Epithelial cell of umbilical artery (primary cell): ENCODE results near the gene APOF. TPM values are rescaled to one million over a fixed set of nuclear protein-coding genes. Genes with fewer than 3 reads are reported as not detected.

Source experiments
- total RNA-seq: library from RNA; depleted of rRNA; stranded (reverse); fragments of >200 nt; gene quantifications from 2 replicates; pipeline ENCODE4 v1.2.3, GENCODE V29; 2014

Gene APOF
- total RNA-seq, result not detected in 2 replicates

DNA sequence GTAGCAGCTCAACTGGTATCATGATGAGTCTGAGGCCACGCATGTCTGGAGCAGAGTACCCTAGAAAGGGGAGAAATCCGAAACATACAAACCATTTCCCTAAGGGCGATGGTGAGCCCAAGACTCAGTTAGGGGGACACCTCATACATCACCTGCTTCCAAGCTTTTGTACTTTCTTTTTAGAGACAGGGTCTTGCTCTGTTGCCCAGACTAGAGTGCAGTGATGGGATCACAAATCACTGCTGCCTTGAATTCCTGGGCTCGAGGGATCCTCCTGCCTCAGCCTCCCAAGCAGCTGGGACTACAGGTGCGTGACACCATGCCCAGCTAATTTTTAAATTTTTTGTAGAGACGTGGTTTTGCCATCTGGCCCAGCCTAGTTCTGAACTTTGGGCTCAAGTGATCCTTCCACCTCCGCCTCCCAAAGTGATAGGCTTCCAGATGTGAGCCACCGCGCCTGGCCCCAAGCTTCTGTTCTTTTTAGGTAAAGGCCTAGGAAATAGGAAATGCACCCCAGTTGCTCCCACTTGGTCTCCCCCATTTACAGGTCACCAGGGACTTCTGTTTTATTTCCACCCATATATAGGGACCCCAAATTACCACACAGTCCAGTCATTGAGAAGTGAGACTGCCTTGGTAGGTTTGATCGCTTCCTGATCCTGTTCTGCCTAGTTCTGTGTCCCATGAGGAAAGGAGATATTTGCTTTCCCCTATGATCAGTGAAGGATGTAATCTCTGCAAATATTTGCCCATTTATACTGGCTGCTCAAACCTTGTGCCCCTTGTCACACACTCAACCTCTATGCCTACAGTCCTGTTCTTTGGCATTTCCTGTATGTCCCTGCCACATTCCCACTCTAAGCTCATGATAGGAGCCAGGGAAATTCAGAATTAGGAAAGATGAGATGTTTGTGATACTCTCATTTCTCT is at the start of gene APOF:
Gene APOF (minus strand): TSS at position 728 of the 930 bp plus-strand sequence. CDS start 112 bp downstream, at position 616.

DNA sequence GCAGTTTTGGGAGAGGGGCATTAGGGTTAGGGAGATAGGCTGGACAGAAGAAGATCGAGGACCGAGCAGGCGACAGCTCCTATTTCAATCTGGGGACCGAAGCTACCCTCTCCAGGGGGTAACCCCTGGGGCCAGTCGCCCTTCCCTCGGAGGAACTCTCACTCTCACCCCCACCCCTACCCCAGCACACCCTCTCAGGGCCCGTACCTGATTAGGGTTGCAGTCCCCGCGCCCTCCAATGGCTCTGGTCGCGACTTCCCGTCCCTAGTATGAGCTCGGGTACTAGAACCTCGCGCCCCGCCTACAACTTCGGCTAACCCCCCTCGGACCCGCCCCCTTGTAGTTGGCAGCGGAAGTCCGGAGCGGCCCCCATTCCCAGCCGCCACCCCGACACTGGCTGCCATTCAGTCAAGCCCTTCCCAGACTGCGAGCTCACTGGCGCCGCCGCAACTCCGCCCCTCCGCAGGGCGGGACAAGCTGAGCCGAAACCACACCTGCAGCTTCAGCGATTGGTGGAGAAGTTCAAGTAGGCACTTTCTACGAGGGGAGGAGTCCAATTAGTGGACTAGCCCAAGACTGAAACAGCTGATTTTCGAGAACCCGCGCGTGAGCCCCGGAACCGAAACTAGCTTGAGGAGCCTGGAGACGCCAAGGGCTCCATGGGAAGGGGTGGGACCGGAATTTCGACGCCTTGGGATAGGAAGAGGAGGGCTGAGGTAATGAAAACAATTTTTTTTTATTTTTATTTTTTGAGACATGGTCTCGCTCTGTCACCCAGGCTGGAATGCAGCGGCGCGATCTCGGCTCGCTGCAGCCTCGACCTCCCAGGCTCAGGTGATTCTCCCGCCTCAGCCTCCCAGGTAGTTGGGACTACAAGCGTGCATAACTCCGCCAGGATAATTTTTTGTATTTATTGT is 2.5 kb downstream of the APOF start, which contains the start of gene STAT2:
Gene STAT2 (minus strand): TSS at position 257 of the 917 bp plus-strand sequence. CDS start 3,536 bp downstream, outside the sequence.

GRCh38 chr12:56338308-56339157 is 24.1 kb downstream of the APOF start, which contains the start of gene IL23A:
IL23A (plus strand) TSS chr12:56338884; CDS start chr12:56339045, 161 bp downstream.

GRCh38 chr12:56333679-56334489 is 28.8 kb downstream of the APOF start, which contains the start of gene PAN2:
PAN2 (minus strand) TSS chr12:56334000; CDS start chr12:56333094, 906 bp downstream.

GRCh38 chr12:56315622-56316473 is 46.8 kb downstream of the APOF start, which contains the start of gene CNPY2:
CNPY2 (minus strand) TSS chr12:56315988; CDS start chr12:56315217, 771 bp downstream.

Other genes starting within 250 kb of the APOF start
- 1,044 and 2,932 TPM in 2 replicates for gene RPL41, start 246.2 kb downstream of the APOF start, total RNA-seq
- 4.5 and 6.5 TPM in 2 replicates for gene ZC3H10, start 244.6 kb downstream of the APOF start, total RNA-seq
- 219 and 238 TPM in 2 replicates for gene ESYT1, start 234.6 kb downstream of the APOF start, total RNA-seq
- gene MYL6B, start 210.3 kb downstream of the APOF start, total RNA-seq, result 67.9 and 81.5 TPM in 2 replicates
- gene MYL6, start 204.5 kb downstream of the APOF start, total RNA-seq, result 3,195 and 3,406 TPM in 2 replicates
- 39.0 and 45.4 TPM in 2 replicates for gene SMARCC2, start 173.4 kb downstream of the APOF start, total RNA-seq
- gene RNF41, start 140.9 kb downstream of the APOF start, total RNA-seq, result 121 and 157 TPM in 2 replicates
- gene NABP2, start 138.5 kb downstream of the APOF start, total RNA-seq, result 28.3 and 31.5 TPM in 2 replicates
- not detected in 2 replicates for gene SLC39A5, start 132.8 kb downstream of the APOF start, total RNA-seq
- 9.3 and 13.0 TPM in 2 replicates for gene ANKRD52, start 104.5 kb downstream of the APOF start, total RNA-seq
- gene COQ10A, start 95.9 kb downstream of the APOF start, total RNA-seq, result 9.1 and 13.2 TPM in 2 replicates
- gene CS, start 62.5 kb downstream of the APOF start, total RNA-seq, result 122 and 135 TPM in 2 replicates
- 143 and 145 TPM in 2 replicates for gene CNPY2, start 46.9 kb downstream of the APOF start, total RNA-seq
- gene PAN2, start 28.9 kb downstream of the APOF start, total RNA-seq, result 4.9 and 14.9 TPM in 2 replicates
- 0.32 TPM in 1 of 2 replicates, not detected in the other for gene IL23A, start 24.0 kb downstream of the APOF start, total RNA-seq
- 83.2 and 175 TPM in 2 replicates for gene STAT2, start 2.8 kb downstream of the APOF start, total RNA-seq
- 10.7 and 17.3 TPM in 2 replicates for gene TIMELESS, start 86.6 kb upstream of the APOF start, total RNA-seq
- not detected in 2 replicates for gene MIP, start 91.8 kb upstream of the APOF start, total RNA-seq
- gene SPRYD4, start 105.7 kb upstream of the APOF start, total RNA-seq, result 1.3 and 2.1 TPM in 2 replicates
- not detected in 2 replicates for gene GLS2, start 125.3 kb upstream of the APOF start, total RNA-seq
- gene RBMS2, start 159.0 kb upstream of the APOF start, total RNA-seq, result 11.7 and 20.7 TPM in 2 replicates